ENCODE measurements around the gene PPP2R2B.

Gene PPP2R2B

DNA sequence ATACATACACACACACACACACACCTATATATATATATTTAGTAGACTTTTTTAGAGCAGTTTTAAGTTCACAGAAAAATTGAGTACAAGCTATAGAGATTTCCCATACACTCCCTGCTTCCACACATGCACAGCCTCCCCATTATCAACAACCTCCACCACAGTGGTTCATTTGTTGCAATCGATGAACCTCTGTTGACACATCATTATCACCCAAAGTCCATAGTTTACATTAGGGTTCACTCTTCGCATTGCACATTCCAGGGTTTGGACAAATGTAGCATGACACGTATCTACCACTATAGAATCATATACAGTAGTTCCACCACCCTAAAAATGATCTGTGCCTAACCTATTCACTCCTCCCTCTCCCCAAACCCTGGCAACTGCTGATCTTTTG lies 111.0 kb downstream of the PPP2R2B start:
- TF ChIP-seq, protein P1, sequence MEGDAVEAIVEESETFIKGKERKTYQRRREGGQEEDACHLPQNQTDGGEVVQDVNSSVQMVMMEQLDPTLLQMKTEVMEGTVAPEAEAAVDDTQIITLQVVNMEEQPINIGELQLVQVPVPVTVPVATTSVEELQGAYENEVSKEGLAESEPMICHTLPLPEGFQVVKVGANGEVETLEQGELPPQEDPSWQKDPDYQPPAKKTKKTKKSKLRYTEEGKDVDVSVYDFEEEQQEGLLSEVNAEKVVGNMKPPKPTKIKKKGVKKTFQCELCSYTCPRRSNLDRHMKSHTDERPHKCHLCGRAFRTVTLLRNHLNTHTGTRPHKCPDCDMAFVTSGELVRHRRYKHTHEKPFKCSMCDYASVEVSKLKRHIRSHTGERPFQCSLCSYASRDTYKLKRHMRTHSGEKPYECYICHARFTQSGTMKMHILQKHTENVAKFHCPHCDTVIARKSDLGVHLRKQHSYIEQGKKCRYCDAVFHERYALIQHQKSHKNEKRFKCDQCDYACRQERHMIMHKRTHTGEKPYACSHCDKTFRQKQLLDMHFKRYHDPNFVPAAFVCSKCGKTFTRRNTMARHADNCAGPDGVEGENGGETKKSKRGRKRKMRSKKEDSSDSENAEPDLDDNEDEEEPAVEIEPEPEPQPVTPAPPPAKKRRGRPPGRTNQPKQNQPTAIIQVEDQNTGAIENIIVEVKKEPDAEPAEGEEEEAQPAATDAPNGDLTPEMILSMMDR (IDR thresholded peaks at IDR 0.05; ENCODE audit: low read depth, low read length, missing control alignments) = no peak
- Histone ChIP-seq H3K36me3 (replicated peaks) (no peaks in the 10 kb centered on the region), H3K27me3 (replicated peaks) (no peaks in the 10 kb centered on the region), H3K4me3 (ENCODE audit: low read depth, low read length) (no peak overlapping the region), H3K27ac (no peak overlapping the region)
- DNase-seq = no peak
- in situ Hi-C loops (cut with HindIII; ENCODE audit: low pct_ligation_motif_present, low sequenced_read_pairs) = no loop called here

DNA sequence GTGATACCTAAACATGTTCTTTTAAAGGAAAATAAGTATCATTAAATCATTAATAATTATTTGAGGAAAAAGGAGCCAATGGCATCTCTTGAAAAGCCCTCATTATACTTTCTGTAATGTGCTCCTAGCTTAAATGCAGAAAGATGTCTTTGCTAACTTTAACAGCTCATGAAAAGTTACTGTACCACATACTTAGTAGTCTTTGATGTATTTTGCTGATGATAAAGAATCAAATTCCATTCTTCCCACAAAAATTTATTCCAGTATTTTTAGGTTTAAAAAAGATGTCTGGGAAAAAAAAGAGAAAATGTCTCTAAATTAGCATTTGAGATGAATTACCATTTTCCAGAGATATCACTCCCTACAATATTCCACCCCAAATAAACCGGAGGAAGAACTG lies 112.5 kb downstream of the PPP2R2B start:
- no peak for DNase-seq
- Histone ChIP-seq H3K27me3 (replicated peaks) (no peaks in the 10 kb centered on the region), H3K4me3 (ENCODE audit: low read depth, low read length) (no peak overlapping the region), H3K27ac (no peak overlapping the region), H3K36me3 (replicated peaks) (no peaks in the 10 kb centered on the region)
- TF ChIP-seq, protein P1 (IDR thresholded peaks at IDR 0.05; ENCODE audit: low read depth, low read length, missing control alignments) = no peak
- in situ Hi-C loops (cut with HindIII; ENCODE audit: low pct_ligation_motif_present, low sequenced_read_pairs) = no loop called here

- no peaks in the 10 kb centered on the region for H3K36me3 ChIP-seq (replicated peaks)
- DNase-seq = no peak
- no peak overlapping the region for H3K4me3 ChIP-seq (ENCODE audit: low read depth, low read length)
- H3K27me3 ChIP-seq (replicated peaks) = no peaks in the 10 kb centered on the region
- TF ChIP-seq, protein P1 (IDR thresholded peaks at IDR 0.05; ENCODE audit: low read depth, low read length, missing control alignments) = no peak
- H3K27ac ChIP-seq = no peak overlapping the region
- in situ Hi-C loops (cut with HindIII; ENCODE audit: low pct_ligation_motif_present, low sequenced_read_pairs) = no loop called here
These were observed 113.3 kb downstream of the PPP2R2B start for GRCh38 chr5:146765089-146765832.

- Histone ChIP-seq H3K27me3 (replicated peaks) (no peaks in the 10 kb centered on the region), H3K4me3 (ENCODE audit: low read depth, low read length) (no peak overlapping the region), H3K36me3 (replicated peaks) (no peaks in the 10 kb centered on the region), H3K27ac (no peak overlapping the region)
- in situ Hi-C loops (cut with HindIII; ENCODE audit: low pct_ligation_motif_present, low sequenced_read_pairs) = no loop called here
- TF ChIP-seq, protein P1 (IDR thresholded peaks at IDR 0.05; ENCODE audit: low read depth, low read length, missing control alignments) = no peak
- no peak for DNase-seq
These were observed 115.7 kb downstream of the PPP2R2B start for GRCh38 chr5:146762830-146763229.

DNA sequence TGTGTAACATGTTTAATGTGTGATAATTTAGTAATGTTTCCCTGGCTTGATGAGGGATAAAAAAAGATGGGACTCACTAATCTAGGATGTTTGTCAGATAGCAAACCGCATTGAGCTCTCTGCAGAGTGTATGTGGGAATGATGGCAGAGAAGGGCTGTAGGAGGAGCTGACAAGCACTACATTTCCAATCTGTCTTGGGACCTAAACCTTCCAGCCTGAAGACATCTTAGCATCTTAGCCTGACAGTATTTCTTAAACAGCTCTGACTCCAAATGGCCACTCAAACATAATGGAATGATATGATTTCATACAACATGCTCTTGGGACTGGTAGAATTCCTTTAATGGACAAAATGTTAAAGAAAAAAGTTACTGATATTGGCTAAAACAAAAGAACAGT lies 116.7 kb downstream of the PPP2R2B start:
- no peak overlapping the region for H3K4me3 ChIP-seq (ENCODE audit: low read depth, low read length)
- H3K27ac ChIP-seq = no peak overlapping the region
- H3K36me3 ChIP-seq (replicated peaks) = no peaks in the 10 kb centered on the region
- DNase-seq = no peak
- in situ Hi-C loops (cut with HindIII; ENCODE audit: low pct_ligation_motif_present, low sequenced_read_pairs) = no loop called here
- H3K27me3 ChIP-seq (replicated peaks) = no peaks in the 10 kb centered on the region
- TF ChIP-seq, protein P1 (IDR thresholded peaks at IDR 0.05; ENCODE audit: low read depth, low read length, missing control alignments) = no peak

DNA sequence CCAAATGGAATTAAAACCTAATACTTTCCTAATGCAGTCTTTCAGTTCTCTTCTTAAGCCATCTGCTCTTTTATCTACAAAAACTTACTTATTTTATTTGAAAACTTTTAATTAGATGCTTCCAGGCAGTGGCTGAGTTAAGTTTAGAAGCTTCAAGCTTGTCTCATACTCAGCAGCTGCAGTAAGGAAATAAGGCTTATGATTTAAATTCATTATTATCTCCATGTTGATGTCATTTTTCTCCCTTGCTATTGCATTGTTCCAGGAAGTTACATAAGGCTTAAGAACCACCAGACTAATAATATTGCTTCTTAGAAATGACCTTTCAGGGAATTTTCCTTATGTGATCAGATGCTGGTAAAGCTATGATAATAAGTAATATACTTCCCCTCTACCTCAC lies 119.6 kb downstream of the PPP2R2B start:
- Histone ChIP-seq H3K36me3 (replicated peaks) (no peaks in the 10 kb centered on the region), H3K27me3 (replicated peaks) (no peaks in the 10 kb centered on the region), H3K4me3 (ENCODE audit: low read depth, low read length) (no peak overlapping the region), H3K27ac (no peak overlapping the region)
- TF ChIP-seq, protein P1 (IDR thresholded peaks at IDR 0.05; ENCODE audit: low read depth, low read length, missing control alignments) = no peak
- no peak for DNase-seq
- in situ Hi-C loops (cut with HindIII; ENCODE audit: low pct_ligation_motif_present, low sequenced_read_pairs) = no loop called here
